ENCODE results near the gene VAMP4. TPM values are rescaled to one million over a fixed set of nuclear protein-coding genes. Genes with fewer than 3 reads are reported as not detected.

The VAMP4 gene
- total RNA-seq = 8.4 and 8.6 TPM in 2 replicates

GRCh38 chr1:171741872-171742576 is at the start of gene VAMP4:
TSS of gene VAMP4 (minus strand) at chr1:171742065. CDS start at chr1:171738414, 3,651 bp downstream.

GRCh38 chr1:171781176-171781875 is 39.5 kb upstream of the VAMP4 start, which contains the start of gene METTL13:
TSS of gene METTL13 (plus strand) at chr1:171781660. CDS start at chr1:171781968, 308 bp downstream.

GRCh38 chr1:171652234-171652822 is 89.5 kb downstream of the VAMP4 start, which contains the start of gene MYOC:
TSS of gene MYOC (minus strand) at chr1:171652688. CDS start at chr1:171652611, 77 bp downstream.

Other genes with a start within 250 kb of the VAMP4 start
- 0.09 TPM in 1 of 2 replicates, not detected in the other for gene MYOCOS, start 119.8 kb downstream of the VAMP4 start, total RNA-seq
- gene MYOC, start 89.4 kb downstream of the VAMP4 start, total RNA-seq = not detected in 2 replicates
- 18.1 and 26.7 TPM in 2 replicates for gene METTL13, start 39.6 kb upstream of the VAMP4 start, total RNA-seq
- 0.30 and 0.55 TPM in 2 replicates for gene DNM3, start 99.4 kb upstream of the VAMP4 start, total RNA-seq

Measured in smooth muscle cell of the umbilical artery (primary cell).